A673 (cell line): ENCODE measurements around the gene PMEPA1. TPM values are rescaled to one million over a fixed set of nuclear protein-coding genes. Genes with fewer than 3 reads are reported as not detected.

Experiments used
- BruUV-seq: library from RNA; stranded (reverse); fragments of 400-500 nt; replicated peaks from 2 replicates; lab custom pipeline; 2021; lab: Mats Ljungman, UMichigan
- CTCF ChIA-PET: fragments of 300-600 bp; sonication (Branson Sonifier 250); formaldehyde crosslinking; loops from one replicate; lab custom pipeline; 2022; ENCODE audit warnings: antibody characterized with exemption; lab: Charles Lee
- POLR2A ChIA-PET: fragments of 300-600 bp; sonication (Branson Sonifier 250); formaldehyde crosslinking; loops from one replicate; lab custom pipeline; 2022; ENCODE audit warnings: antibody characterized with exemption; ENCODE audit not compliant: low non-redundant PET; lab: Charles Lee
- DNase-seq: peaks from one replicate; pipeline ENCODE4 v3.0.0-alpha.2; 2015; ENCODE audit warnings: low spot score
- H3K27ac ChIP-seq: fragments of 200-600 bp; sonication (generic); 2 replicates; pipeline ENCODE4 v1.5.1; 2016; ENCODE audit warnings: mixed run types, low read depth, mild to moderate bottlenecking, mixed read lengths, antibody characterized with exemption, low read length; ENCODE audit not compliant: poor library complexity, severe bottlenecking
- H3K27me3 ChIP-seq: fragments of 200-600 bp; sonication (generic); replicated peaks from 2 replicates; pipeline ENCODE4 v1.6.1; 2017; ENCODE audit warnings: mixed run types, low read depth, mild to moderate bottlenecking, mixed read lengths, antibody characterized with exemption, low read length; ENCODE audit not compliant: insufficient read depth, poor library complexity
- H3K36me3 ChIP-seq: fragments of 200-600 bp; sonication (generic); 2 replicates; pipeline ENCODE4 v1.6.1; 2016; ENCODE audit warnings: mixed run types, mild to moderate bottlenecking, mixed read lengths, antibody characterized with exemption, low read length; ENCODE audit not compliant: insufficient read depth, poor library complexity, severe bottlenecking
- H3K4me1 ChIP-seq: fragments of 200-600 bp; sonication (generic); 2 replicates; pipeline ENCODE4 v1.6.1; 2017; ENCODE audit warnings: mixed run types, mild to moderate bottlenecking, mixed read lengths, antibody characterized with exemption, low read length; ENCODE audit not compliant: insufficient read depth, poor library complexity, severe bottlenecking
- H3K4me3 ChIP-seq: fragments of 200-600 bp; sonication (generic); 2 replicates; pipeline ENCODE4 v1.5.1; 2016; ENCODE audit warnings: low read depth, mixed run types, mild to moderate bottlenecking, mixed read lengths, low read length; ENCODE audit not compliant: poor library complexity, severe bottlenecking
- H3K9me3 ChIP-seq: fragments of 200-600 bp; sonication (generic); 2 replicates; pipeline ENCODE4 v1.6.1; 2016; ENCODE audit warnings: mixed run types, low read depth, mild to moderate bottlenecking, mixed read lengths, antibody characterized with exemption, low read length; ENCODE audit not compliant: poor library complexity, severe bottlenecking
- EZH2 ChIP-seq: fragments of 200-600 bp; sonication (generic); IDR thresholded peaks from 2 replicates; pipeline ENCODE4 v1.6.1; 2017; ENCODE audit warnings: borderline replicate concordance, low read depth, mild to moderate bottlenecking, mixed read lengths, antibody characterized with exemption, low read length; ENCODE audit not compliant: poor library complexity, severe bottlenecking
- intact Hi-C: fragments of 100-400 bp; cut with micrococcal nuclease; formaldehyde crosslinking; loops from one replicate; pipeline ENCODE4 v1.10.0; 2022; ENCODE audit not compliant: unreplicated experiment
- total RNA-seq: library from RNA; stranded (reverse); gene quantifications from 2 replicates; pipeline ENCODE4 v1.2.3, GENCODE V29; 2021
- TF ChIP-seq, protein P1 (sequence below): fragments of 300-800, 200-600 bp; sonication (generic); conservative IDR thresholded peaks from 2 replicates; pipeline ENCODE4 v1.5.1; 2017; ENCODE audit warnings: low read depth, mild to moderate bottlenecking, antibody characterized with exemption, low read length, moderate library complexity, mixed read lengths

PMEPA1 gene
- total RNA-seq, 1 experiment from 2014 or later: 9.7 TPM

DNA sequence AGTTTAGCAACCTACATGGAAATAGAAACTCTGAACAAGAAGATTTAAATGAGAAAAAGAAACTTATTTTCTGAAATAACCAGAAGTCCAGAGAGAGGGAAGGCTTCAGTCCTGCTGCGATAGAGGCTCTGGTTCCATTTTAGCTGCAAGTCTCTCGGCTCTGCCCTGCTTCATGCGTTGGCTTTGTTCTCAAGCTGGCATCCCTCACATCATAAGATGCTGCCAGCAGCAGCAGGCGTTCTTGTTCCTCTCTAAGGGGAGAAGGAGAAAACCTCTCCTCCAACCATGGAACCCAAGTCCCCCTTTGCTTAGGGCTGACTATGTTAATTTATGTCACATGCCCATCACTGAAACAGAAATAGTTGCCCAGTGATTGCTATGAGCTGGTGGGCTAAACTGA is 46.4 kb upstream of the PMEPA1 start:
- ChIA-PET POLR2A (no interaction called here), CTCF (no interaction called here)
- Histone ChIP-seq H3K4me1 (no peaks in the 10 kb centered on the region), H3K36me3 (no peaks in the 10 kb centered on the region), H3K27me3 (no peaks in the 10 kb centered on the region), H3K4me3 (no peak overlapping the region), H3K9me3 (no peaks in the 10 kb centered on the region), H3K27ac (no peak overlapping the region)
- no TSS peak for BruUV-seq
- DNase-seq: no peak
- intact Hi-C loops: no loop called here
- TF ChIP-seq EZH2: no peak
- TF ChIP-seq, protein P1, sequence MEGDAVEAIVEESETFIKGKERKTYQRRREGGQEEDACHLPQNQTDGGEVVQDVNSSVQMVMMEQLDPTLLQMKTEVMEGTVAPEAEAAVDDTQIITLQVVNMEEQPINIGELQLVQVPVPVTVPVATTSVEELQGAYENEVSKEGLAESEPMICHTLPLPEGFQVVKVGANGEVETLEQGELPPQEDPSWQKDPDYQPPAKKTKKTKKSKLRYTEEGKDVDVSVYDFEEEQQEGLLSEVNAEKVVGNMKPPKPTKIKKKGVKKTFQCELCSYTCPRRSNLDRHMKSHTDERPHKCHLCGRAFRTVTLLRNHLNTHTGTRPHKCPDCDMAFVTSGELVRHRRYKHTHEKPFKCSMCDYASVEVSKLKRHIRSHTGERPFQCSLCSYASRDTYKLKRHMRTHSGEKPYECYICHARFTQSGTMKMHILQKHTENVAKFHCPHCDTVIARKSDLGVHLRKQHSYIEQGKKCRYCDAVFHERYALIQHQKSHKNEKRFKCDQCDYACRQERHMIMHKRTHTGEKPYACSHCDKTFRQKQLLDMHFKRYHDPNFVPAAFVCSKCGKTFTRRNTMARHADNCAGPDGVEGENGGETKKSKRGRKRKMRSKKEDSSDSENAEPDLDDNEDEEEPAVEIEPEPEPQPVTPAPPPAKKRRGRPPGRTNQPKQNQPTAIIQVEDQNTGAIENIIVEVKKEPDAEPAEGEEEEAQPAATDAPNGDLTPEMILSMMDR: no peak

DNA sequence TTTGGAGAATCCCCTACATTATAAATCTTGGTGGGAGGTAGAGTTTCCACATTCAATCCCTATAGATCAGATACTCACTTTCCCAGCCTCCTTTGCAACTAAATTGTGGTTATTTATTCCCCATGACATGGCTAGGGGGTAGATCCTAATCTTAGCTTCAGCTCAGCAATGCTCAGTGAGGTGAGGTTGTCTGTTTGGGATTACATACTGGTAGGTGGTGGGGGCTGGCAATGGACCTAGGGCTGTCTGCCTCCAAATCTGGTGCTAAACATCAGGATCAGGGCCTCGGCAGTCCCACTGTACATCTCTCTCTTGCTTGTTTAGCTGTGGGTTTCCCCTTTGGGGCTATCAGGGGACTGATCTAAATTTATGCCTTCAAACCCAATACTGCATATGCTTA is 45.8 kb upstream of the PMEPA1 start:
- CTCF ChIA-PET: no interaction called here
- Histone ChIP-seq H3K27me3 (no peaks in the 10 kb centered on the region), H3K27ac (no peak overlapping the region), H3K4me1 (no peaks in the 10 kb centered on the region), H3K9me3 (no peaks in the 10 kb centered on the region), H3K4me3 (no peak overlapping the region), H3K36me3 (no peaks in the 10 kb centered on the region)
- intact Hi-C loops: no loop called here
- no TSS peak for BruUV-seq
- POLR2A ChIA-PET: no interaction called here
- no peak for DNase-seq
- no peak for TF ChIP-seq EZH2
- TF ChIP-seq, protein P1: no peak

DNA sequence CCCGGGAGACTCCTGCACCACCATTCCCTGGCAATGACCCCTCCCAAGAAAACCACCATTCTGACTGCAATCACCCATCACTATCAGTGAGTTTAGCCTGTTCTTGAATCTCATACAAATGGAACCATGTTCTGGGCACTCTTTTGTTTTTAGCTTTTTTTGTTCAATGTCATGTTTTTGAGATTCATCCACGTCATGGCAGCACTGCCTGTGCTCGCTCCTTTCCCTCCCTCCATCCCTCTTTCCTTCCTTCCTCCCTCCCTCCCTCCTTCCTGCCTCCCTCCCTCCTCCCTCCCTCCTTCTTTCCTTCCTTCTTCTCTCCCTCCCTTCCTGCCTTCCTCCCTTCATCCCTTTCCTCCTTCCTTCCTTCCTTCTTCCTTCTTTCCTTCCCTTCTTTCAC is 44.4 kb upstream of the PMEPA1 start:
- Histone ChIP-seq H3K27ac (no peak overlapping the region), H3K27me3 (no peaks in the 10 kb centered on the region), H3K4me1 (peaks cover 2% of the 10 kb centered on the region), H3K36me3 (no peaks in the 10 kb centered on the region), H3K4me3 (no peak overlapping the region), H3K9me3 (no peaks in the 10 kb centered on the region)
- ChIA-PET CTCF (no interaction called here), POLR2A (no interaction called here)
- no TSS peak for BruUV-seq
- TF ChIP-seq EZH2: no peak
- TF ChIP-seq, protein P1: no peak
- intact Hi-C loops: no loop called here
- no peak for DNase-seq
